ENCODE measurements around the gene DNAH8.

The DNAH8 gene

DNA sequence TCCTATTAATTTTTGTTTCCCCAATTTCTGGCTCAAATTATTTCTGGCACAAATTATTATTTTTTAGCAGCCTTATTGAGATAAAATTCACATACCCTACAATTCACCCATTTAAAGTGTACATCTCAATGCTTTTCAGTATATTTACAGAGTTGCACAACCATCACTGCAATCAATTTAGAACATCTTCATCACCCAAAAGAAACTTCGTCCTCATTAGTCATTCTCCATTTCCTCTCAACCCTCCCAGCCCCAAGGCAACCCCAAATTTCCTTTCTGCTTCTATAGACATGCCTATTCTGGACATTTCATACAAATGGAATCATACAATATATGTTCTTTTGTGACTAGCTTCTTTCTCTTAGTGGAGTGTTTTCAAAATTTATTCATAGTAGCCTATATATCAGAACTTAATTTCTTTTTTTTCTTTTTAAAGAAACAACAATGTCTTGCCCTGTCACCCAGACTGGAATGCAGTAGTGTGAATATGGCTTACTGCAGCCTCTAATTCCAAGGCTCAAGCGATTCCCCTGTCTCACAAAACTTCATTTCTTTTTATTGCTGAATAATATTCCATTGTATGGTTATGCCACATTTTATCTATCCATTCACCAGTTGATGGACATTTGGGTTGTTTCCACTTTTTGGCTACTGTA is 84.5 kb downstream of the DNAH8 start:
- no peak for DNase-seq

GRCh38 chr6:38801305-38801704 is 86.2 kb downstream of the DNAH8 start:
- DNase-seq = no peak

GRCh38 chr6:38802497-38802896 is 87.4 kb downstream of the DNAH8 start:
- no peak for DNase-seq

DNA sequence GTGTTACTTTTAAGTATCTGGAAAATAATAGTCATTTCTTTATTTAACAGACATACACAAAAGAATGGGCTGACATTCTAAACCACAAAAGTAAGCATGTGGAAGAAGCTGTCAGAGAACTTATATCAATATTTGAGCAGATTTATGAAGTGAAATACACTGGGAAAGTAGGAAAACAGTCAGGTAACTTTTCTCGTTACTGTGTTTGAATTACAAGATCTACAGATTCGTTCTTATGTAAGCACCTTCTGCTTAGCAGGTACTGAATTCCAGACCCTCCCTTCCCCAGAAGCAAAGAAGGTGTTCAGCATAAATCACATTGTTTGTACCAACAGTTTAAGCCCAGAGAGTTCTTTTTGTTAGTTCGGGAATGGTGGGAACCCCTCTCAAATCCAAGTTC is 88.0 kb downstream of the DNAH8 start:
- no peak for DNase-seq

DNA sequence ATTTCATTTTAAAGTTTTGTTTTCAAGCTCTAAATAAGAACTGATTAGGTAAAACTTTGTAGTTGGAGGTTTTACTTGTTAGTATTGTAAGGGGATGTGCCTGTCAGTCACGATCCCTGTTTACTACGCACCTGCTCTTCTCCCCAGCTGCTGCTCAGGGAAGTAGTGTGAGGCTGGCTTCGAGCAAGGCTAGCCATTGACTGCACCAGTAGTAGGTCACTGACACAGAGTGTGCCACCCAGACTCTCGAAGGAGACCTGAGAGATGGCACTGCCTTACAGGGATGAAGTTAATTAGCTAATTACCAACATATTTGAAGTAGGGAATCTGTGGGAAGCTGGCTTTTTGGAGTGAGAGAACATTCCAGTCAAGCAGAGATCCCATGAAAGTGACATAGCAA is 89.2 kb downstream of the DNAH8 start:
- DNase-seq = no peak

GRCh38 chr6:38805127-38805655 is 90.1 kb downstream of the DNAH8 start:
- DNase-seq = no peak

DNA sequence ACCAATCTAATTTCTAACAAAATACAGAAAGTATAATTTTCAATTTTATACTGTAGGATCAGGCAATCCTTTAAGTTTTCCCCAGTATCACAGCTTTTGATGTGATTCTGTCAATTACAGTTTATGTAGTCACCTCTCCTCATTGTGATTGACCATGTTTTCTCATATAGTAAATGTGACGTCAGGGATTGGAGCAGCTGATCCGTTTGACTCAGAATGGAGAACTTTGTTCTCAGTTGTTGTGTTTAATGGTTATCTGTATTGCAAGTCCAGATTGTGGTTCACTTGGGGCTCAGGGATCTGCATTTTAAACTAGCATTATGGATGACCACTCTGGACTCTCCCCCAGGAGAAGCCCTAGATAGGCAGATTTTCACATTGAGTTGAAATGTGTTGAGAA is 90.6 kb downstream of the DNAH8 start:
- DNase-seq = no peak

DNA sequence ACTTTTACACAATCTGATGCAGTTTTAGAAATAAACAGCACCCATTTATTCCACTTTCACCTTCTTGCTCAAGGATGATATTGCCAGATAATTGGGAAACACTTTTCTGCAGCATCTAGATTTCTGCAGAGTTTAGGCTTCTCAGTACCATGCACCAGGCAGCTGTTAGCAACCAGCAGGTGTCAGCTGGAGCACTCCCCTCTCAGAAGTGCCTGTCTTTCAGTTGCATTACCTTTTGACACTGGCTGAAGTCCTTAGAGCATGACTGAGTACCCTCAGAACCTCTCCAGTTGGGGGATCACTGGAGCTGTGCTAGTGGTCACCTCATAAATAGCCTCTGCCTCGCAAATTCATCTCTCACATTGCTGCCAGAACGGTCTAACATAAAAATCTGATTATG is 91.2 kb downstream of the DNAH8 start:
- no peak for DNase-seq

GRCh38 chr6:38806833-38807232 is 91.7 kb downstream of the DNAH8 start:
- no peak for DNase-seq

DNA sequence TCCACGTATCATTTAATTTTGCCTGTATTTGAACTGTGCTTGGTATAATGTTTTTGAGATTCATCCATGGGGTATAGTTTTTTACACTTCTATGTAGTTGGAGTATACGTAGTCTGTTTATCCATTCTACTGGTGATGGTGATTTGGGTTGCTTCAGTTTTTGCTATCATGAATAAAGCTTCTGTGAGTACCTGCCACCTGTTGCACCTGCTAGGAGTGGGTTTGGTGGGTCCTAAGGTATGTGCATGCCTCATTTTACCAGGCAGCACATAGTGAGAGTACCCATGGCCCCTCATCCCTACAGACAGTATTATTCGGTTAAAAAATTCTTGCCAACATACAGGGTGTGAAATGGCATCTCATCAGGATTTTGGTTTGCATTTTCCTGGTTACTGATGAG is 92.9 kb downstream of the DNAH8 start:
- no peak for DNase-seq

GRCh38 chr6:38813041-38813823 is 98.1 kb downstream of the DNAH8 start:
- DNase-seq = no peak

GRCh38 chr6:38814761-38815160 is 99.7 kb downstream of the DNAH8 start:
- DNase-seq = no peak

GRCh38 chr6:38815250-38815649 is 100.1 kb downstream of the DNAH8 start:
- no peak for DNase-seq

DNA sequence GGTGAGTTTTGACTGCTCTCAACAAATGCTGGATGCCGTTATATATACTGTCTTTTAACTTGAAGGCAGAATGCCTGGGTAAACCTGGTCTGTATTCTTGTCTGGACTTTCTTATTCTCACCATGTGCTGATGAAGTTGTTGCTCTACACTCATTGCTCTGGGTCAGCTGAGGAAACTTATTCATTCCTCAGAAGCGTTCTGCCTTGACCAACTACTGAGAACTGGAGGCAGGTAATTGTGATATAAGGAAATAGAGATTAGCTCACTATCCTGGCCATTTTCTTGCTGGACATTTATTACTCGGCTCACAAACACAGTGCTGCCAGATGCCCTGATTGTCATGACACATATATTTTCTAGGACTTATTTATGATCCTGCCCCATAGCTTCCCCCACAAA is 103.6 kb downstream of the DNAH8 start:
- no peak for DNase-seq

DNA sequence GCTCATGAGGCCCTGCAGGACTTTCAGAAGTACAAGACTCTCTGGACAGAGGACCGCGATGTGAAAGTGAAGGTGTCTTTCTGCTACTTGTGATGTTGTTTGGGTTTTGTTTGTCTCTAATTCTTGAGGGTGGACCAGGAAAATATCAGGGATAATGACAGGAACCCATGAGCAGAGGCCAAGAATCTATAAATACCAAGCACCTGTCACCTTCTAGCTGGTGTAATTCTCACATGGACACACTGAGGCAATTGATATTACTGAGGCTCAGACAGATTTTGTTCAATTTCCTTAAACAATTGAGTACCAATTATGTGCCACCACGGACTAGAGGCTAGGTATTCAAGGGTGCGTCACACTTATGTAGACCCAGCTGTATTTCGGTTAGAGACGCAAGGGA is 107.9 kb downstream of the DNAH8 start:
- DNase-seq = no peak

DNA sequence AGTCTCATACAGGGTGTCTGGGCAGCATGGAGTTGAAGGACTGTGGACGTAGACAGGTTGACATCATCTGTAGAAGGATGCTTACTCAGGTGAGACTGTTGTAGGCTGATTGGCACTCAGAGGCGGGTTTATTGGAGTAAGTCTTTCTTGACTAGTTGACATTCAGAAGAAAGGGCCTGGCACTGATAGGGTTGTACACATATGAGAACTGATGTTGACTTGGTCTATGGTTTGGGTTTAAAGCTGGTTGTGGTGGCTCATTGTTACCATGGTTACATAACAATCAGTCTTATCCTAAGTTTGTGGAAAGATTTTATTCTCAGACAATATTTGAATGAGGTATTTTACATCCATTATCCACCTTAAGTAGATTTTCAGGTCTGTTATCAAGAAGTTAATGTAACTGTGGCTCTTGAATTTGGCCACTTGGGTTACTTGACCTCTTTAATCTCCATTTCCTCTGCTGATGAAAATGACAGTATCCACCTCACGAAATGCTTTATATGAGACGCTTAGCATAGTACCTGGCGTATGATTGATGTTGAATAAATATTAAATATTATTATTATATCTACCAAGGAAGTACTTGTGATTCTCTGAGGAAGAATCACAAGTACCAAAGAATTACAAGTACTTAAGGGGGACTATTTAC is 109.3 kb downstream of the DNAH8 start:
- no peak for DNase-seq

- no peak for DNase-seq
These were observed 111.9 kb downstream of the DNAH8 start for GRCh38 chr6:38827024-38827423.

DNA sequence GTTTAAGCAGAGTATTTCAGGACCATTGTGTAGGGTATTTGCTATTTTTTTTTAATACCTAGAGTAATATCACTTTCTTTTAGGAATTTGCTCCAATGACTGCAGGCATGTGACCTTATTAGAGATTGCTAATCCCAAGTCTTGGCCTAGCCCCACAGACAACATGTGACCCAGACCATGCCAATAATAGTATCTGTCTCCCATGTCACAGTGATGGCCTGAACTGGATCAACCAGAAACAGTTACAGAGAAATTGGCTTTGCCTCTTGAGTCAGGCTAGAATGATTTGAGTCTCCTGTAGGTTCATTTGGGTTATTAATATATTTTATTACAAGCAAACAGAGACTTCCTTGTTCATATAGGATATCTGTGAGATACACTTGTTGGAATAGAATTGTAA is 116.8 kb downstream of the DNAH8 start:
- DNase-seq = no peak

- no peak for DNase-seq
These were observed 118.2 kb downstream of the DNAH8 start for GRCh38 chr6:38833320-38833719.

- DNase-seq = no peak
These were observed 121.5 kb downstream of the DNAH8 start for GRCh38 chr6:38836585-38836984.

GRCh38 chr6:38837101-38837500 is 122.0 kb downstream of the DNAH8 start:
- no peak for DNase-seq

DNA sequence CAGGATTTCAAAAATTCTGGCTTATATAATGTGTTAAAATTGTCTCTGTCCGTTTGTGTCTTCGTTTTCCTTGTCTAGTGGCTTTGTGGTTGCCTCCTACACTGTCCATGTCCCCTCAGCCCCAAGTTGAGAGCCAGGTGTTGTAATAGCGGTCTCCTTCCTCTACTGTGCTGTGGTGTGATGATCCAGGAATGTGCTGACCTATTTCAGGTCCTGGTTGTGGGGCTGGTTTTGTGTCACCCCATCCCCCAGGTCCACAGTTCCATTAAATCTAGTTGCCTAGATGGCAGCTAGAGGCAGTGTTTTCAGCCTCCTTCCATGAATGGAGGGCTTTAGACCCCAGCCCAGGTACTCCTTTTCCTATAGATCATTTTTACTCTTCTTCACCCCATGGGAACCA is 128.7 kb downstream of the DNAH8 start:
- DNase-seq = no peak

DNA sequence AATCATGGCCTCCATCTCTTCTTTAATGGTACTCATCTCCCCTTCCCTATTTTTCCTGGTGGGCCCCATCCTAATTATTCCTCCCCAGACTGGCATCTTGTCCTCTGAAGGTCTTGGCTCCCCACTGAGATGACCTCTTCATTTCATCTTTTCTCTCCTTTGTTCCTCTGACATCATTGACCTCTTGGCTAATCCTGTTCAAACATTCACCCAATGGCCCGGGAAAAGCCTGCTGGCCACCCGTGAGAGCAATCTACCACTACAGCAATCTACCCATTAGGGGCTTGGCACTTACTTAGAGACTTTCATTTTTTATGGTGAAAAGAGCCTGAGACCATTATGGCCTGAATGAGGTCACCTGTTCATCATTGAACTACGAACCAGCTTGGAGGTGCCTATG is 130.8 kb downstream of the DNAH8 start:
- DNase-seq = no peak

- no peak for DNase-seq
These were observed 131.2 kb downstream of the DNAH8 start for GRCh38 chr6:38846361-38846760.
